Pancreas (tissue), 10 donors: Measurements from ENCODE around the gene OTUD4. TPM values are rescaled to one million over a fixed set of nuclear protein-coding genes. Genes with fewer than 3 reads are reported as not detected.

Experiments used
- ATAC-seq, 4 donors: fragments of 200-7000 bp; cut with Tn5 transposase; one replicate each; pipeline versions ENCODE4 v1.8.0 to v1.9.1; 2020; ENCODE audit warnings: mild to moderate bottlenecking in 4 of 4, moderate library complexity in 4 of 4
- DNase-seq, 6 donors: peaks; one replicate each; pipeline ENCODE4 v3.0.0-alpha.2; 2020
- FAIRE-seq: peaks from 2 replicates; lab custom pipeline; 2012; peaks lifted over from hg19 to GRCh38; lab: Jason Lieb, UNC
- H3K27ac ChIP-seq, 4 donors: fragments of 200-600 bp; sonication (generic); 1 replicate in 3 of 4; 2 replicates in 1 of 4; pipeline versions ENCODE4 v1.5.0 to v1.8.0; 2020
- H3K27me3 ChIP-seq, 4 donors: fragments of 200-600 bp; one replicate each; pipeline ENCODE4 v1.8.0; 2021
- H3K36me3 ChIP-seq, 3 donors: fragments of 200-600 bp; sonication (generic) in 1 of 3; one replicate each; pipeline versions ENCODE4 v1.5.0 to v1.8.0; 2020 to 2021
- H3K4me1 ChIP-seq, 3 donors: fragments of 200-600 bp; one replicate each; pipeline ENCODE4 v1.8.0; 2021
- H3K4me3 ChIP-seq, 4 donors: fragments of 200-600 bp; sonication (generic) in 2 of 4; one replicate each; pipeline versions ENCODE4 v1.5.0 to v1.8.0; 2020 to 2021
- H3K9me3 ChIP-seq, 4 donors: fragments of 200-600 bp; one replicate each; pipeline ENCODE4 v1.8.0; 2021
- WGBS, 2 donors: extraction: QIAGEN DNeasy Blood & Tissue Kit; methylation state at CpG; one replicate each; pipeline ENCODE4 v1.1.7; 2013; 5-methylcytosine and 5-hydroxymethylcytosine counted together
- intact Hi-C, 3 donors: fragments of 100-400 bp; cut with DNase I; formaldehyde crosslinking; loops; one replicate each; pipeline versions ENCODE4 v1.11.1 to v1.14.2; 2022
- polyA plus RNA-seq, 2 donors: library from polyadenylated mRNA; stranded (reverse); fragments of 200-250 nt; gene quantifications; one replicate each; pipeline ENCODE4 v1.2.3, GENCODE V29; 2013
- total RNA-seq, 6 donors: library from RNA; stranded (reverse); fragmentation: NEBNext Ultra II Directional in 4 of 6; extraction: Animal tissue kit (Norgen Biotek cat#: 25700) in 4 of 6; gene quantifications; one replicate each; pipeline versions ENCODE4 v1.2.1 to v1.2.4, GENCODE V29; 2021 to 2023
- TF ChIP-seq, protein P1 (sequence below), 4 donors: fragments of 200-600 bp; sonication (generic) in 3 of 4; IDR thresholded peaks; one replicate each; pipeline versions ENCODE4 v1.5.0 to v1.8.0; 2021; ENCODE audit warnings: antibody characterized with exemption in 4 of 4
- donor health status: healthy with polysubstance abuse.
- donor health status: DM: no; HTN: no; CAD: no; lungs with moderate emphysema.
- donor health status: DM: no; HTN: no; CAD: no.
- donor health status: control.
- donor health status: control.
- donor health status: Bipolar disorder and iron deficiency.
- donor health status: DM: yes; HTN: yes; CAD: no.
- donor health status: DM: no; HTN: no; CAD: no.
- donor health status: DM: no; HTN: no; CAD: no.
- donor health status: DM: yes; HTN: yes; CAD: no.

OTUD4 gene
- total and polyA plus RNA-seq, 8 donors: 6.9 to 25.6 (median 13.3) TPM

- TF ChIP-seq, protein P1, sequence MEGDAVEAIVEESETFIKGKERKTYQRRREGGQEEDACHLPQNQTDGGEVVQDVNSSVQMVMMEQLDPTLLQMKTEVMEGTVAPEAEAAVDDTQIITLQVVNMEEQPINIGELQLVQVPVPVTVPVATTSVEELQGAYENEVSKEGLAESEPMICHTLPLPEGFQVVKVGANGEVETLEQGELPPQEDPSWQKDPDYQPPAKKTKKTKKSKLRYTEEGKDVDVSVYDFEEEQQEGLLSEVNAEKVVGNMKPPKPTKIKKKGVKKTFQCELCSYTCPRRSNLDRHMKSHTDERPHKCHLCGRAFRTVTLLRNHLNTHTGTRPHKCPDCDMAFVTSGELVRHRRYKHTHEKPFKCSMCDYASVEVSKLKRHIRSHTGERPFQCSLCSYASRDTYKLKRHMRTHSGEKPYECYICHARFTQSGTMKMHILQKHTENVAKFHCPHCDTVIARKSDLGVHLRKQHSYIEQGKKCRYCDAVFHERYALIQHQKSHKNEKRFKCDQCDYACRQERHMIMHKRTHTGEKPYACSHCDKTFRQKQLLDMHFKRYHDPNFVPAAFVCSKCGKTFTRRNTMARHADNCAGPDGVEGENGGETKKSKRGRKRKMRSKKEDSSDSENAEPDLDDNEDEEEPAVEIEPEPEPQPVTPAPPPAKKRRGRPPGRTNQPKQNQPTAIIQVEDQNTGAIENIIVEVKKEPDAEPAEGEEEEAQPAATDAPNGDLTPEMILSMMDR (IDR thresholded peaks at IDR 0.05): no peak
- Histone ChIP-seq H3K27ac (no peak overlapping the region), H3K27me3 (no peaks in the 10 kb centered on the region), H3K4me3 (no peak overlapping the region), H3K9me3 (no peaks in the 10 kb centered on the region), H3K4me1 (peaks cover 0 to 6% (median 0%) of the 10 kb centered on the region in 3 donors), H3K36me3 (peaks cover 0 to 7% (median 1%) of the 10 kb centered on the region in 3 donors)
- FAIRE-seq: no peak
- 85% methylated on average over 12 of the region's 12 CpGs for WGBS, 2 donors
- intact Hi-C loops: no loop called here
- ATAC-seq: no peak
- DNase-seq: no peak
Measured at GRCh38 chr4:145131848-145132247, 48.5 kb downstream of the OTUD4 start.

- no peak for FAIRE-seq
- TF ChIP-seq, protein P1 (IDR thresholded peaks at IDR 0.05): no peak
- Histone ChIP-seq H3K27ac (no peak overlapping the region), H3K27me3 (no peaks in the 10 kb centered on the region), H3K4me1 (peaks cover 0 to 6% (median 0%) of the 10 kb centered on the region in 3 donors), H3K36me3 (peaks cover 0 to 14% (median 11%) of the 10 kb centered on the region in 3 donors), H3K9me3 (no peaks in the 10 kb centered on the region), H3K4me3 (no peak overlapping the region)
- no peak for DNase-seq
- intact Hi-C loops: no loop called here
- WGBS, 2 donors: 71 to 80% methylated on average over 2 of the region's 2 CpGs
- ATAC-seq: peak in 1 of 4 donors; percentile 32
Measured at GRCh38 chr4:145130788-145131399, 49.5 kb downstream of the OTUD4 start.

DNA sequence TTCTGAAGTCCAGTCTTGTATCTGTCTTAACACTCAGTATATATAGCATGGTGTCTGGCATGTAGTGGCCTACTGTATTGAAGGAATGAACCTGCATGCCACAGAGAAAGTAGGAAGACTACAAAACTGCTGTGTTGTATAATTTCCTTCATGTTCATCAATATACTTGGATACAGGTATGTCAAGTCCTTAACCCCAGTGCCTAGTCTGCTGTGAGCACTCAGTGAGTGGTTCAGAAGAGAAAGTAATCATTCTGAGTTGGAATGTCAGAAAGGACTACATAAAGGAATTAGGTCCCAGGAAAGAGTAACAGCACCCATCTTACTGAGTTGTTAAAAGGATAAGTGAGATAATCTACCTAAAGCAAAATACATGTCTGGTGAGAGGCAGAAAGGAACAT lies 50.3 kb downstream of the OTUD4 start:
- no peak overlapping the region for H3K4me3 ChIP-seq
- intact Hi-C loops: no loop called here
- TF ChIP-seq, protein P1 (IDR thresholded peaks at IDR 0.05): no peak
- H3K27ac ChIP-seq: no peak overlapping the region
- H3K27me3 ChIP-seq: no peaks in the 10 kb centered on the region
- peaks cover 0 to 20% (median 18%) of the 10 kb centered on the region in 3 donors for H3K36me3 ChIP-seq
- no peaks in the 10 kb centered on the region for H3K9me3 ChIP-seq
- peaks cover 0 to 6% (median 0%) of the 10 kb centered on the region in 3 donors for H3K4me1 ChIP-seq
- ATAC-seq (no peak), FAIRE-seq (no peak), DNase-seq (no peak)

- 100% methylated on average over 2 of the region's 2 CpGs for WGBS, 2 donors
- H3K4me1 ChIP-seq: no peaks in the 10 kb centered on the region
- intact Hi-C loops: no loop called here
- no peak overlapping the region for H3K4me3 ChIP-seq
- no peak overlapping the region for H3K27ac ChIP-seq
- H3K9me3 ChIP-seq: no peaks in the 10 kb centered on the region
- no peak for ATAC-seq
- no peak for DNase-seq
- TF ChIP-seq, protein P1 (IDR thresholded peaks at IDR 0.05): no peak
- no peak for FAIRE-seq
- H3K36me3 ChIP-seq: peaks cover 0 to 53% (median 46%) of the 10 kb centered on the region in 3 donors
- H3K27me3 ChIP-seq: no peaks in the 10 kb centered on the region
Measured at GRCh38 chr4:145125396-145125795, 55.0 kb downstream of the OTUD4 start.

DNA sequence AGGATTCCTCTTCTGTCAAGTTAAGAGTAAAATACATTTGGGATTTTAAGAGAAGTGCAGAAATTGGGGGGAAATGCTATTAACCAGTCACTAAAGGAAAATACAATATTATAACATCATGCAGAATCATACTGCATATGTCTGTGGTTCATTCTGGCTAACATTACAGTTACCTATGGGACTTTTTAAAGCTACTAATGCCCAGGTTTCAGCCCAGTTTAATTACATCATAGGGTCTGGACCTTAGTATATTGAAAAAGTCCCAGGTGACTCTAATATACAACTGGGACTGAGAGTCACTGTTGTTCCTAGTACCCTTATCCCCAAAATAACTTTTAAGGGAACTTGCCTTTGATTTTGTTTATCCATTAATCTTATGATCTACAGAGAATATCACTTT lies 72.3 kb downstream of the OTUD4 start:
- TF ChIP-seq, protein P1 (IDR thresholded peaks at IDR 0.05): no peak
- H3K27me3 ChIP-seq: no peaks in the 10 kb centered on the region
- ATAC-seq (no peak), DNase-seq (no peak), FAIRE-seq (no peak)
- intact Hi-C loops: no loop called here
- H3K4me3 ChIP-seq: no peak overlapping the region
- H3K9me3 ChIP-seq: no peaks in the 10 kb centered on the region
- H3K27ac ChIP-seq: no peak overlapping the region
- H3K36me3 ChIP-seq: peaks cover 0 to 79% (median 33%) of the 10 kb centered on the region in 3 donors
- no peaks in the 10 kb centered on the region for H3K4me1 ChIP-seq
